B cell (primary cell): Measurements from ENCODE around the gene RBM38. TPM values are rescaled to one million over a fixed set of nuclear protein-coding genes. Genes with fewer than 3 reads are reported as not detected.

Experiments
- ATAC-seq: fragments of 200-7000 bp; cut with Tn5 transposase; one replicate; pipeline ENCODE4 v1.10.0; 2021; ENCODE audit warnings: low read depth, mild to moderate bottlenecking, moderate number of reproducible peaks, moderate library complexity
- CTCF ChIA-PET: fragments of 350-600 bp; sonication (Branson Sonifier 250); formaldehyde crosslinking; loops from one replicate; lab custom pipeline; 2021; ENCODE audit warnings: antibody characterized with exemption, inconsistent platforms; lab: Charles Lee
- POLR2A ChIA-PET: fragments of 350-600 bp; sonication (Branson Sonifier 250); formaldehyde crosslinking; loops from one replicate; lab custom pipeline; 2021; ENCODE audit warnings: antibody characterized with exemption; lab: Charles Lee
- DNase-seq: peaks from one replicate; pipeline ENCODE4 v3.0.0; 2013
- H2AFZ ChIP-seq: 2 replicates; pipeline ENCODE4 v1.6.1; 2012; ENCODE audit warnings: mild to moderate bottlenecking, low read depth, low read length; ENCODE audit not compliant: insufficient read depth, poor library complexity, severe bottlenecking
- H3K27ac ChIP-seq, 2 donors: 1 replicate in 1 of 2; 2 replicates in 1 of 2; pipeline ENCODE4 v1.5.1; 2012 to 2013; ENCODE audit warnings: low read length in 2 of 2, mild to moderate bottlenecking in 2 of 2, moderate library complexity in 1 of 2
- H3K27me3 ChIP-seq, 4 experiments: fragments of 200-600 bp in 1 of 4; sonication (generic) in 1 of 4; replicated peaks in 1 of 4; 1 replicate in 2 of 4; 2 replicates in 2 of 4; pipeline versions ENCODE4 v1.6.1 to v1.7.0; 2013 to 2016; ENCODE audit warnings: low read length in 3 of 4, mild to moderate bottlenecking in 2 of 4, mixed read lengths in 1 of 4, moderate library complexity in 1 of 4; ENCODE audit not compliant: insufficient read depth in 4 of 4, control insufficient read depth in 3 of 4; ENCODE audit errors: control extremely low read depth in 1 of 4
- H3K36me3 ChIP-seq, 2 experiments: replicated peaks in 1 of 2; 1 replicate in 1 of 2; 2 replicates in 1 of 2; pipeline versions ENCODE4 v1.6.1 to v1.7.1; 2013; ENCODE audit warnings: low read length in 1 of 2; ENCODE audit not compliant: insufficient read depth in 2 of 2, control insufficient read depth in 1 of 2; ENCODE audit errors: control extremely low read depth in 1 of 2, extremely low read depth in 1 of 2
- H3K4me1 ChIP-seq, 2 donors: fragments of 200-600 bp in 1 of 2; sonication (generic) in 1 of 2; 1 replicate in 1 of 2; 2 replicates in 1 of 2; pipeline versions ENCODE4 v1.5.1 to v1.6.1; 2013 to 2017; ENCODE audit warnings: low read length in 2 of 2; ENCODE audit not compliant: control insufficient read depth in 2 of 2, insufficient read depth in 2 of 2
- H3K4me2 ChIP-seq: replicated peaks from 2 replicates; pipeline ENCODE3; 2012; ENCODE audit warnings: mild to moderate bottlenecking, low read depth, low read length; ENCODE audit not compliant: poor library complexity, severe bottlenecking
- H3K4me3 ChIP-seq, 5 experiments: fragments of 200-600 bp in 1 of 5; sonication (generic) in 1 of 5; 1 replicate in 3 of 5; 2 replicates in 2 of 5; pipeline versions ENCODE4 v1.5.1 to v1.7.0; 2011 to 2016; ENCODE audit warnings: low read length in 4 of 5, mild to moderate bottlenecking in 4 of 5, low read depth in 2 of 5, control low read depth in 1 of 5, moderate library complexity in 1 of 5; ENCODE audit not compliant: insufficient read depth in 1 of 5; ENCODE audit errors: control extremely low read depth in 1 of 5, extremely low read depth in 1 of 5
- H3K79me2 ChIP-seq: fragments of 200-600 bp; sonication (generic); one replicate; pipeline ENCODE4 v1.6.0; 2016; ENCODE audit warnings: low read length; ENCODE audit not compliant: control insufficient read depth, insufficient read depth
- H3K9ac ChIP-seq: fragments of 200-600 bp; sonication (generic); 2 replicates; pipeline ENCODE4 v1.6.1; 2017; ENCODE audit warnings: mild to moderate bottlenecking, low read length, moderate library complexity
- H3K9me3 ChIP-seq, 3 donors: one replicate each; pipeline versions ENCODE4 v1.6.1 to v1.7.1; 2013; ENCODE audit warnings: low read length in 2 of 3; ENCODE audit not compliant: control insufficient read depth in 2 of 3, insufficient read depth in 1 of 3; ENCODE audit errors: control extremely low read depth in 1 of 3
- H4K20me1 ChIP-seq: 2 replicates; pipeline ENCODE4 v1.6.0; 2012; ENCODE audit warnings: mild to moderate bottlenecking, low read length; ENCODE audit not compliant: insufficient read depth, control insufficient read depth, poor library complexity, severe bottlenecking
- H3K27ac Mint-ChIP-seq: one replicate; pipeline ENCODE4 v1.8.0; 2021; ENCODE audit warnings: mixed read lengths
- H3K27me3 Mint-ChIP-seq: one replicate; pipeline ENCODE4 v1.8.0; 2021; ENCODE audit warnings: mixed read lengths
- H3K4me1 Mint-ChIP-seq: one replicate; pipeline ENCODE4 v1.8.0; 2021; ENCODE audit warnings: mixed read lengths
- H3K4me3 Mint-ChIP-seq: one replicate; pipeline ENCODE4 v1.8.0; 2021; ENCODE audit warnings: mixed read lengths
- H3K9me3 Mint-ChIP-seq: one replicate; pipeline ENCODE4 v1.8.0; 2022; ENCODE audit warnings: mixed read lengths; ENCODE audit not compliant: insufficient read depth
- CTCF ChIP-seq: fragments of 200-600 bp; IDR thresholded peaks from one replicate; pipeline ENCODE4 v1.8.0; 2022; ENCODE audit warnings: antibody characterized with exemption, mild to moderate bottlenecking
- EZH2 ChIP-seq: IDR thresholded peaks from 2 replicates; pipeline ENCODE4 v1.6.1; 2012; ENCODE audit warnings: borderline replicate concordance, low read depth, mild to moderate bottlenecking, moderate library complexity, low read length; ENCODE audit not compliant: insufficient read depth, poor library complexity, severe bottlenecking
- WGBS: methylation state at CpG from one replicate; pipeline ENCODE4 v1.1.5; 2013; ENCODE audit warnings: missing lambda C conversion rate; ENCODE audit not compliant: insufficient coverage; 5-methylcytosine and 5-hydroxymethylcytosine counted together
- intact Hi-C: fragments of 100-400 bp; cut with micrococcal nuclease; formaldehyde crosslinking; loops from one replicate; pipeline ENCODE4 v1.10.0; 2022
- polyA plus RNA-seq: library from polyadenylated mRNA; depleted of rRNA; stranded (reverse); fragments of >200 nt; gene quantifications from 2 replicates; pipeline ENCODE4 v1.2.3, GENCODE V29; 2012
- total RNA-seq, 2 donors: library from RNA; stranded (reverse); fragments of 120-200 nt in 1 of 2; gene quantifications; 1 replicate in 1 of 2; 2 replicates in 1 of 2; pipeline versions ENCODE4 v1.2.3 to v1.2.4, GENCODE V29; 2013 to 2022

RBM38 gene
- total and polyA plus RNA-seq, 2 donors (not counting 1 experiment from before 2014, with no cell fraction given) = 198 to 225 TPM

DNA sequence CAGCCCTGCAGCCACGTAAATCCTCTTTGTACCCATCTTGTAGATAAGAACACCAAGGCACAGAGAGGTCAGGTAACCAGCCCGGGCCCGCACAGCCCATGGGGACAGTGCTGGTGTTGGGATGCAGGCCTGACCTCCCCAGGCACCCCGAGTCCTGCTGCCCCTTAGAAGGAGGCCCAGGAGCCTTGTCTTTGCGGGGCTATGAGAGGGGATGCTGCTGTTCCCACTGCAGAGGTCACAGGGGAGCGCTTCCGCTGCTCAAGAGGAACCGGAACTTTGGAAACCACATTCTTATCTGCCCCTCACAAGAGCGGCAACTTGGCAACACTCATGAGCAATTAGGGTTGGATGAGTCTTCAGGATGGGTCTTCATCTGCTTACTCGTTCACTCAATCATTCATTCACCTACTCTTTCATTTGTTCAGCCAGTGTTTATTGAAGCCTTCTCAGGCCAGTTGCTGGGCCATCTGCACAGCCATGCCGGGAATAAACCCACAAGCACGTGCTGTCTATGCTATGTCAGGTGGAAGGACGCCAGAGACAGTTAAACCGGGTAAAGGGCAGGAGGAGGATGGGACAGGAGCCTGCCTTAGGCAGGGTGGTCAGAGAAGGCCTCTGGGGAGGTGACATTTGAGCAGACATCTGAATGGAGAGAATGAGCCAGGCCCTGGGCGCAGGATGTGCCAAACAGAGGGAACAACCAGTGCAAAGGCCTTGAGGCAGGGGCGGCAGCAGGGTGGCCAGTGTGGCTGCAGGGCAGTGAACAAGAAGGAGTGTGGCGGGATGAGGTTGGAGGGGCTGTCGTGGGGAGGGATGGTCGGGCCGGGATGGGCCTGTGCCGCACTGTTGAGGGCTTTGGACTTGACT, 60.8 kb downstream of the RBM38 start:
- H3K4me1 ChIP-seq = peaks cover 38 to 59% of the 10 kb centered on the region in 2 donors
- peak overlapping the region; percentile 70 for H3K27ac Mint-ChIP-seq
- no peaks in the 10 kb centered on the region for H3K36me3 ChIP-seq
- H3K27me3 Mint-ChIP-seq = no peaks in the 10 kb centered on the region
- no peaks in the 10 kb centered on the region for H3K9me3 Mint-ChIP-seq
- 43% methylated on average over 18 of the region's 21 CpGs for WGBS
- H3K4me3 Mint-ChIP-seq = peak overlapping the region; percentile 86
- H3K4me3 ChIP-seq = peak overlapping the region in 1 of 5 experiments; percentile 36
- ATAC-seq (peak; percentile 26), DNase-seq (peak; percentile 69)
- no peaks in the 10 kb centered on the region for H3K79me2 ChIP-seq
- TF ChIP-seq EZH2 (no peak), CTCF (no peak)
- H3K4me1 Mint-ChIP-seq = peaks cover 65% of the 10 kb centered on the region
- H4K20me1 ChIP-seq = no peaks in the 10 kb centered on the region
- no peak overlapping the region for H3K9ac ChIP-seq
- CTCF ChIA-PET = interaction anchor here (1.8 kb wide), 1 partner anchor 30 kb away, joined by 5 read pairs; no protein-coding TSS in a partner anchor
- no peak overlapping the region for H3K27ac ChIP-seq
- H3K4me2 ChIP-seq = peak overlapping the region; percentile 78
- POLR2A ChIA-PET = no interaction called here
- peak overlapping the region; percentile 3 for H2AFZ ChIP-seq
- no peaks in the 10 kb centered on the region for H3K9me3 ChIP-seq
- intact Hi-C loops = loop anchor here (2.0 kb wide), 2 partner anchors 29 to 43 kb away; no protein-coding TSS in a partner anchor
- no peaks in the 10 kb centered on the region for H3K27me3 ChIP-seq

- no peaks in the 10 kb centered on the region for H3K9me3 Mint-ChIP-seq
- no peak for ATAC-seq
- no peaks in the 10 kb centered on the region for H3K36me3 ChIP-seq
- peaks cover 0 to 5% (median 0%) of the 10 kb centered on the region in 3 donors for H3K9me3 ChIP-seq
- no peak for TF ChIP-seq EZH2
- no peak for TF ChIP-seq CTCF
- POLR2A ChIA-PET = no interaction called here
- no peaks in the 10 kb centered on the region for H4K20me1 ChIP-seq
- peaks cover 25 to 45% of the 10 kb centered on the region in 2 donors for H3K4me1 ChIP-seq
- CTCF ChIA-PET = interaction anchor here (1.2 kb wide), 1 partner anchor 37 kb away, joined by 4 read pairs; no protein-coding TSS in a partner anchor
- H3K79me2 ChIP-seq = no peaks in the 10 kb centered on the region
- no peak overlapping the region for H3K4me2 ChIP-seq
- 78% methylated on average over 3 of the region's 3 CpGs for WGBS
- peaks cover 44% of the 10 kb centered on the region for H3K4me1 Mint-ChIP-seq
- H3K4me3 ChIP-seq = no peak overlapping the region
- H3K27ac ChIP-seq = no peak overlapping the region
- H3K27ac Mint-ChIP-seq = no peak overlapping the region
- no peak overlapping the region for H3K4me3 Mint-ChIP-seq
- intact Hi-C loops = no loop called here
- DNase-seq = no peak
- H3K9ac ChIP-seq = no peak overlapping the region
- H2AFZ ChIP-seq = no peak overlapping the region
- H3K27me3 ChIP-seq = no peaks in the 10 kb centered on the region
- no peaks in the 10 kb centered on the region for H3K27me3 Mint-ChIP-seq
These were observed 64.2 kb downstream of the RBM38 start for GRCh38 chr20:57455386-57455785.
